C4-2B (cell line): Measurements from ENCODE around the gene YEATS2.
A peak's percentile ranks its signal among the peaks of the same experiment; 100 is the strongest.

ENCODE experiments used
- H3K27ac ChIP-seq: fragments of 450-650 bp; 2 replicates; pipeline ENCODE4 v1.5.1; 2017
- CTCF ChIP-seq: fragments of 450-650 bp; conservative IDR thresholded peaks from 2 replicates; pipeline ENCODE4 v1.5.1; 2017; ENCODE audit warnings: mild to moderate bottlenecking
- ZFX ChIP-seq: fragments of 450-650 bp; IDR thresholded peaks from 2 replicates; pipeline ENCODE4 v1.6.1; 2017

Gene YEATS2

GRCh38 chr3:183687705-183688104 lies 9.9 kb upstream of the YEATS2 start:
- TF ChIP-seq ZFX = no peak
- no peak for TF ChIP-seq CTCF
- H3K27ac ChIP-seq = no peak overlapping the region

GRCh38 chr3:183688874-183689273 lies 8.7 kb upstream of the YEATS2 start:
- TF ChIP-seq CTCF (no peak), ZFX (no peak)

GRCh38 chr3:183689621-183690020 lies 8.0 kb upstream of the YEATS2 start:
- peak overlapping the region; percentile 13 for H3K27ac ChIP-seq

More at GRCh38 chr3:183688874-183689273, 8.7 kb upstream of the YEATS2 start:
- peak overlapping the region; percentile 48 for H3K27ac ChIP-seq

GRCh38 chr3:183690402-183690995 lies 7.1 kb upstream of the YEATS2 start:
- H3K27ac ChIP-seq = no peak overlapping the region
- TF ChIP-seq ZFX (no peak), CTCF (no peak)

- no peak for TF ChIP-seq ZFX
- TF ChIP-seq CTCF = no peak
- no peak overlapping the region for H3K27ac ChIP-seq
Measured at GRCh38 chr3:183692436-183692835, 5.2 kb upstream of the YEATS2 start.

- TF ChIP-seq CTCF (no peak), ZFX (no peak)
- H3K27ac ChIP-seq = no peak overlapping the region
Measured at GRCh38 chr3:183695569-183696364, 1.8 kb upstream of the YEATS2 start.

- H3K27ac ChIP-seq = peak overlapping the region; percentile 95
- TF ChIP-seq ZFX = no peak
- TF ChIP-seq CTCF = no peak
Measured at GRCh38 chr3:183697123-183697609, 431 bp upstream of the YEATS2 start.
